NB4 (cell line): Measurements from ENCODE around the gene USB1.

Experiments
- DNase-seq: peaks from one replicate; pipeline ENCODE4 v3.0.0; 2010; ENCODE audit warnings: low read depth
- H3K4me3 ChIP-seq: one replicate; pipeline ENCODE4 v1.5.1; 2011; ENCODE audit warnings: mild to moderate bottlenecking, low read depth, low read length, moderate library complexity
- MYC ChIP-seq: IDR thresholded peaks from 2 replicates; pipeline ENCODE4 v1.6.1; 2011; ENCODE audit warnings: low read depth, low read length
- POLR2A ChIP-seq: IDR thresholded peaks from 2 replicates; pipeline ENCODE4 v1.6.1; 2011; ENCODE audit warnings: mild to moderate bottlenecking; ENCODE audit not compliant: insufficient read length; ENCODE audit errors: extremely low read depth
- TF ChIP-seq, protein P1 (sequence below): IDR thresholded peaks from one replicate; pipeline ENCODE4 v1.5.1; 2012; ENCODE audit warnings: low read depth, low read length
- TF ChIP-seq, protein P2 (sequence below): IDR thresholded peaks from 2 replicates; pipeline ENCODE4 v1.6.1; 2011; ENCODE audit warnings: low read depth, low read length

The USB1 gene

DNA sequence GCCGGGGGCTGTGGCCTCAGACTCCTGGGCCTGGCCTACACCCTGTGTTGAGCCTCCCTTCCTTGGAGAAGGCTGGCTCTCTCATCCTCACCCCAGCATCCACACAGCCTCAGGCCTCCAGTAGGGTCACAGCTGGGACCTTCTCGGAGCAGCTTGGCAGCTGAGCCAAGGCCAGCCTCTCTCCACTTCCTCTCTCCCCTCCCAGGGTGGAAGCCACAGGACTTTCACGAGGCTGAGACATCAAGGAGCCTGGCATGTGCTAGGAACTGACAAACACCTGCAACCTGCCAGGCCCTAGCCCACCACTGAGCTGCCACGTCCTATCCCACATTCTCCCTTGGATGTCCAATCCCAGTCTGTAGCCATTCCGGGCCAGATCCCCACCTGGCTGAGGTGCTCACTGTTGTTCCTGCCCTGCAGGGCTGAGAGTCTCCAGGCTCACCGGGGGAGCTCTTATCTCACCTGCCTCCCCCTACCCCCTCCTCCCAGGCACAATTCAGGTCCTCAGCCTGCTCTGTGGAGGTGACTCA is 27.4 kb downstream of the USB1 start:
- TF ChIP-seq, protein P1, sequence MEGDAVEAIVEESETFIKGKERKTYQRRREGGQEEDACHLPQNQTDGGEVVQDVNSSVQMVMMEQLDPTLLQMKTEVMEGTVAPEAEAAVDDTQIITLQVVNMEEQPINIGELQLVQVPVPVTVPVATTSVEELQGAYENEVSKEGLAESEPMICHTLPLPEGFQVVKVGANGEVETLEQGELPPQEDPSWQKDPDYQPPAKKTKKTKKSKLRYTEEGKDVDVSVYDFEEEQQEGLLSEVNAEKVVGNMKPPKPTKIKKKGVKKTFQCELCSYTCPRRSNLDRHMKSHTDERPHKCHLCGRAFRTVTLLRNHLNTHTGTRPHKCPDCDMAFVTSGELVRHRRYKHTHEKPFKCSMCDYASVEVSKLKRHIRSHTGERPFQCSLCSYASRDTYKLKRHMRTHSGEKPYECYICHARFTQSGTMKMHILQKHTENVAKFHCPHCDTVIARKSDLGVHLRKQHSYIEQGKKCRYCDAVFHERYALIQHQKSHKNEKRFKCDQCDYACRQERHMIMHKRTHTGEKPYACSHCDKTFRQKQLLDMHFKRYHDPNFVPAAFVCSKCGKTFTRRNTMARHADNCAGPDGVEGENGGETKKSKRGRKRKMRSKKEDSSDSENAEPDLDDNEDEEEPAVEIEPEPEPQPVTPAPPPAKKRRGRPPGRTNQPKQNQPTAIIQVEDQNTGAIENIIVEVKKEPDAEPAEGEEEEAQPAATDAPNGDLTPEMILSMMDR = no peak
- TF ChIP-seq POLR2A = no peak
- no peak for TF ChIP-seq MYC
- TF ChIP-seq, protein P2, sequence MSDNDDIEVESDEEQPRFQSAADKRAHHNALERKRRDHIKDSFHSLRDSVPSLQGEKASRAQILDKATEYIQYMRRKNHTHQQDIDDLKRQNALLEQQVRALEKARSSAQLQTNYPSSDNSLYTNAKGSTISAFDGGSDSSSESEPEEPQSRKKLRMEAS = no peak
- no peak overlapping the region for H3K4me3 ChIP-seq
- no peak for DNase-seq

DNA sequence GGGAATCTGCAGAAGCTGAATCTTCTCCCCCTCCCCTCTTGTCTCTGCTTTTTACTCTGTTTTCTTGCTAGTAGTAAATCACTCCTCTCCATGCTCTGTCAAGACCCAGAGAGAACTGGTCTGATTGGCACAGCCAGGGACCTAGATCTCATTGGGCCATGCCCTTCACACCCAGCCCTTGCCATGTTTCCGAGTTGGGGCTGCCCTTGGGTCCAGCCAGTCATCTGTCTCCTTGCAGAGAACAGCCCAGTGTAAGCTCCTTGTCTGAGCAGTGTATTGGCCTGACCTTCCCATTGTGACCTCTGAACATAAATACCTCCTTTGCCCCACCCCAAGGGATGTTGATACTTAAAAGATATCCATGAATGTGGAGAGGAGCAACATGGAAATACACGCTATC is 28.2 kb downstream of the USB1 start:
- DNase-seq = no peak
- TF ChIP-seq MYC = no peak
- TF ChIP-seq, protein P1 = no peak
- no peak overlapping the region for H3K4me3 ChIP-seq

DNA sequence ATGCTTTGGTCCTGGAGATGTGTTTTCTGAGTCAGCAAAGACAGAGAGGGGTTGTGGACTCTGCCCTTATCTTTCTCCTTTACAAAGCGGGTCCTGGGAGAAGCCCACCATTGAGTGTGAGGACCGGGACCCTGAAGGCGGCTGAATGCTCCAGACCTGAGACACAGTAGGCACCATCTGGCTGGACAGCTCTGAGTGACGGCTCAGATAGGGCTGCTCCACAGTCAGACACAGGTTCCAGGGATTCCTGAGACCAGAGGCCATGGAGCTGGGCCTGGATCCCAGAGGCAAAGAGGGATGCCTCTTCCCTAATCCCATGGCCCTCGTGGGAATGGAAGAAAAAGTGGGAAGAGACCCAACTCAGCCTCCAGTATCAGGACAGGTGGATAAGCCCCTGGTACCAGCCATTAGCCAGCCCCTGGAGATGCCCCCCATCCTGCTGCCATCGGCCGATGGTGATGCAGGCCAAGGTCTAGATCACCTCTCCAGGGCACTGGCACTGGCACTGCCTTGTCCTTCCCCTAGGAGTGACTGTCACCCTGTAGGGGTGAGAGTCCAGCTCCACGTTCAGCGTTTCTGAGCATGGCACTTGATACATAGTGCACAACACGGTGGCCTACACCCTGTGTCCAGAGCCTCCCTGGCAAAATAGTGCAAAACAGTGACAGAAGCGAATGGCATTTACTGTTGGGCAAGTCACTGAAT is 29.1 kb downstream of the USB1 start:
- no peak for DNase-seq
- TF ChIP-seq, protein P1 = no peak
- TF ChIP-seq, protein P2 = no peak
- no peak for TF ChIP-seq MYC
- TF ChIP-seq POLR2A = no peak
- H3K4me3 ChIP-seq = no peak overlapping the region

DNA sequence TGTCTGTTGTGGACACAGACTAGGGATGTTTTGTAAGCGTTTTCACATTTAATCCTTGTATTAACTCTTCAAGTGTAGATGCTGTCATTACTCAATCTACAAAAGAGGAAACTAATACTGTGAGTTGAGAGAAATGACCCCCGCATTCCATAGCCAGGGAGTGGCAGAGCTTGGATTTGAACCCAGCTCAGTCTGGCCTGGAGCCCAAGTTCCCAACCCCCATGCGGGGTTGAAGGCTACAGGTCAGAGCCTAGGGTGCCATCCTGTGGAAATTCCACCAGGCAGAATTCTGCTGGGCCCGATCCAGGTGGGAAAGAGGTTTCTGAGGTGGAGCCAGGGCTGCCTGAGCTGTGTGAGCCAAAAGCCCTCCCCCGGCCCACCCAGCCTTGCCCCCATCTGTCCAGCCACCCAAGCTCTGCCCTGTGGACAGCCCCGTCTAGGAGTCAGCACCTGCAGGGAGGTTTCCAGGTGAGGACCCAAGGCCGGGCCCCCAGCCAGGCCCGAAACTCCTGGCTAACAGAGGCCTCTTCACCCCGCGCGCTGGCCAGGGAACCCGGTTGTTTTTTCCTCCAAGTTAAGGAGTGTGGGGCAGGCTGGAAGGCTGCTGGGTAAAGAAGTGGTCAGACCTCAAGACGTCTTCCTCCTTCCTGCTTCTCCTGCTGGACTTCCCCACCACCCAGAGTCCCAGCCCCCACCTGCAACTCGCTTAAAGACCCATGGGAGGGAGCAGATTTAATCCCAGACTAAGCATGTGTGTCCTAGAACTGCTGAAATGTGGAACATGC is 30.0 kb downstream of the USB1 start:
- no peak overlapping the region for H3K4me3 ChIP-seq
- no peak for DNase-seq
- TF ChIP-seq, protein P2 = no peak
- TF ChIP-seq MYC = no peak
- TF ChIP-seq, protein P1 = no peak
- TF ChIP-seq POLR2A = no peak

DNA sequence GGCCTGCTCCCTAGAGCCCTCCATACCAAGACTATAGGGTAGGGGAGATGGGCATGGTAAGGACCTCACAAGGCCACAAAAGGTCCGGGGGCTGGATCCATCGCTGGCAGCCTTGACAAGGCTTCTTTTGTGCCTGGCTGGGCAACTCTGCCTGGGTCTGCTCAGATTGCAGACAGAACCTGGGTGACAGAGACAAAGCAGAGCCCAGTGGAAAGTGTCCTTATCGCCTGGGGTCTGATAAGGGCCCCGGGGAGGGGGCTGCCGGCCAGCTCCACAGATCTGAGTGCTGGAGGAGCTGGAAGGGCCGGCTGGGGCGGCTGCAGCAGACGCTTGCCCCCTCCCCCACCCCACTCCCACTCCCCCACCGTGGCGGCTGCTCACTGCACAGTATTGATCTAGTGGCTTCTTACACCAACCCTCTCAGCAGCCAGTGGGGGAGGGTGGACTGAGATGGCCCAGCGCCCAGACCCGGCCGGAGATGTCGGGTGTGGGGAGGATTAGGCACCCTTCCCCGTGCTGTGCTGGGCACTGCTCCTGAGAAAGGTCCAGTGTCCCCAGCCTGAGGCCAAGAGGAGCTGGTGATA is 31.6 kb downstream of the USB1 start:
- no peak overlapping the region for H3K4me3 ChIP-seq
- DNase-seq = no peak
- TF ChIP-seq MYC = no peak
- TF ChIP-seq POLR2A = no peak
- TF ChIP-seq, protein P1 = no peak
- TF ChIP-seq, protein P2 = no peak
